GM21723 (cell line): ENCODE measurements around the gene NPEPL1.
A peak's percentile ranks its signal among the peaks of the same experiment; 100 is the strongest.

Experiments used
- ATAC-seq: cut with Tn5 transposase; IDR thresholded peaks from one replicate; pipeline ENCODE4 v1.9.1; 2021; ENCODE audit warnings: mild to moderate bottlenecking, moderate library complexity; ENCODE audit not compliant: unreplicated experiment

The NPEPL1 gene

GRCh38 chr20:58657262-58657661, 35.3 kb upstream of the NPEPL1 start:
- no peak for ATAC-seq

GRCh38 chr20:58657986-58658385, 34.6 kb upstream of the NPEPL1 start:
- no peak for ATAC-seq

GRCh38 chr20:58658760-58659159, 33.8 kb upstream of the NPEPL1 start:
- no peak for ATAC-seq

GRCh38 chr20:58659841-58660240, 32.8 kb upstream of the NPEPL1 start:
- no peak for ATAC-seq

- ATAC-seq = no peak
These were observed 31.6 kb upstream of the NPEPL1 start for GRCh38 chr20:58660855-58661597.

GRCh38 chr20:58661598-58662473, 30.8 kb upstream of the NPEPL1 start:
- no peak for ATAC-seq

GRCh38 chr20:58664331-58664730, 28.3 kb upstream of the NPEPL1 start:
- ATAC-seq = no peak

GRCh38 chr20:58664883-58665282, 27.7 kb upstream of the NPEPL1 start:
- ATAC-seq = no peak

- ATAC-seq = no peak
These were observed 27.0 kb upstream of the NPEPL1 start for GRCh38 chr20:58665606-58666005.

- no peak for ATAC-seq
These were observed 25.9 kb upstream of the NPEPL1 start for GRCh38 chr20:58666702-58667101.

GRCh38 chr20:58667975-58668374, 24.6 kb upstream of the NPEPL1 start:
- no peak for ATAC-seq

- ATAC-seq = no peak
These were observed 23.7 kb upstream of the NPEPL1 start for GRCh38 chr20:58668901-58669286.

- peak; percentile 90 for ATAC-seq
These were observed 23.2 kb upstream of the NPEPL1 start for GRCh38 chr20:58669287-58670006.

GRCh38 chr20:58670102-58670501, 22.5 kb upstream of the NPEPL1 start:
- ATAC-seq = no peak

GRCh38 chr20:58670659-58671058, 21.9 kb upstream of the NPEPL1 start:
- ATAC-seq = no peak

- no peak for ATAC-seq
These were observed 19.5 kb upstream of the NPEPL1 start for GRCh38 chr20:58673119-58673518.

GRCh38 chr20:58675146-58675584, 17.4 kb upstream of the NPEPL1 start:
- ATAC-seq = no peak

GRCh38 chr20:58675641-58676040, 17.0 kb upstream of the NPEPL1 start:
- ATAC-seq = no peak

GRCh38 chr20:58676161-58676560, 16.4 kb upstream of the NPEPL1 start:
- no peak for ATAC-seq

- no peak for ATAC-seq
These were observed 15.5 kb upstream of the NPEPL1 start for GRCh38 chr20:58677079-58677604.

- ATAC-seq = no peak
These were observed 14.8 kb upstream of the NPEPL1 start for GRCh38 chr20:58677808-58678207.
